A549 treated with DMSO at 1 μM for 4 hours (cell line): ENCODE results near the gene CENPO. TPM values are rescaled to one million over a fixed set of nuclear protein-coding genes. Genes with fewer than 3 reads are reported as not detected.

Experiments used
- total RNA-seq: library from RNA; stranded (reverse); fragments of 200-300 nt; extraction: Qiagen RNA extraction; gene quantifications from 5 replicates; pipeline ENCODE4 v1.2.3, GENCODE V29; 2022; ENCODE audit warnings: low read depth

Gene CENPO, protein sequence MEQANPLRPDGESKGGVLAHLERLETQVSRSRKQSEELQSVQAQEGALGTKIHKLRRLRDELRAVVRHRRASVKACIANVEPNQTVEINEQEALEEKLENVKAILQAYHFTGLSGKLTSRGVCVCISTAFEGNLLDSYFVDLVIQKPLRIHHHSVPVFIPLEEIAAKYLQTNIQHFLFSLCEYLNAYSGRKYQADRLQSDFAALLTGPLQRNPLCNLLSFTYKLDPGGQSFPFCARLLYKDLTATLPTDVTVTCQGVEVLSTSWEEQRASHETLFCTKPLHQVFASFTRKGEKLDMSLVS
- total RNA-seq: 46.0 to 56.8 TPM (median 48.5 TPM) in 5 replicates

DNA sequence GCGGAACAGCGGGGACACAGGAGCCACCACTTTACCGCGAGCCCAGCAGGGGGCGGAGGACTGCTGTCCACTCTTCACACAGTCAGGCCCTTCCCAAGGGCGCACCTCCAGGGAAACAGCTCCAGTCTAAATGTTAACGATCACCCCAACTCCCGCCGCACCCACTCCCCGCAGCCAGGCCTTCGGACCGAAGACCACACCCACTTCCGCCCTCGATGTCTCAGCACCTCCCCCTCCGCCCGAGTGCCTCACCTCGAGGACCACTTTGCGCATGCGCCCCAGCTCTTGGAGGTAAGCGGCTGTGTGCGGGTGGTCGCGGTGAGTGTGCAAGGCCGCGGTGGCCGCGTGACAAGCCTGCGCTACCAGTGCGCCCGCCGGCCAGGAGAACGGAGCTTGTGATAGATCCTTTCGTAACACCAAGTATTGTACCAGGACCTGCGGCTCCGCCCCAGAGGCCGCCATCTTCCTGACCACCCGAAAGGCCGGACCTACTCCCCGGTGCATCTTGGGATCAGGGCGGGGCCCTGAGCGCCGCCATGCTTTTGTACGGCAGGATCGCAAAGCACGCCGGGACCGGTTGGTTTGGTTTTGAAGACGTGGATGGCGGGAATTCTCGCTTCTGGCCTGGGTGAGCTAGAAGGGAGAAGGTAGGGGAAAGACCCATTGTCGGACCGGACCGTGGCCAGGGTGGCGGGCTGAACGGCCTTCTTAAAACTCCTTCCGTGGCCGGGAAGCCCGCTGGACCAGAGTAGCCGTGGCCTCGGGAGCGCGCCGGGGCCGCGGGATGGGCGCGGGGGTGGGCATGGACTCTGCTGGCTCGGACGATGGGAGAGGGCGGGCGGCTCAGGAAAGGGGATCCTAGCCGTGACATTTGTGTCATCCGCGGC is at the start of gene CENPO, which contains the start of gene PTRHD1:
Gene CENPO, plus strand, starts transcription at position 552 of the 887 bp plus-strand sequence. CDS start 495 bp downstream, outside the sequence.
Gene PTRHD1, minus strand, starts transcription at position 518 of the 887 bp plus-strand sequence. Its CDS starts 14 bp downstream, at position 504.

Other genes starting within 250 kb of the CENPO start
- 47.4 to 63.9 TPM (median 63.1 TPM) in 5 replicates for gene PTRHD1, start within 50 bp of the CENPO start, total RNA-seq
- 73.0 to 86.5 TPM (median 79.7 TPM) in 5 replicates for gene ADCY3, start 126.8 kb downstream of the CENPO start, total RNA-seq
- gene DNAJC27, start 178.5 kb downstream of the CENPO start, total RNA-seq: 1.8 to 2.8 TPM (median 2.4 TPM) in 5 replicates
- 15.9 to 17.9 TPM (median 16.8 TPM) in 5 replicates for gene EFR3B, start 248.7 kb downstream of the CENPO start, total RNA-seq